K562 (cell line): Measurements from ENCODE around the gene PHYHD1. TPM values are rescaled to one million over a fixed set of nuclear protein-coding genes. Genes with fewer than 3 reads are reported as not detected.
A peak's percentile ranks its signal among the peaks of the same experiment; 100 is the strongest.

Experiments used
- ATF7 ChIP-seq: fragments of 450-650 bp; IDR thresholded peaks from 2 replicates; pipeline ENCODE4 v1.7.1; 2014; ENCODE audit warnings: mild to moderate bottlenecking, moderate library complexity
- BCOR ChIP-seq: fragments of 450-650 bp; IDR thresholded peaks from 2 replicates; pipeline ENCODE4 v1.6.1; 2016
- BRCA1 ChIP-seq, 2 experiments: fragments of 450-650 bp in 1 of 2; sonication (generic) in 1 of 2; formaldehyde crosslinking in 1 of 2; IDR thresholded peaks; 2 replicates each; pipeline versions ENCODE4 v1.5.0 to v1.6.1; 2017 to 2020; ENCODE audit warnings: mild to moderate bottlenecking in 1 of 2, missing genetic modification reagents in 1 of 2
- BRD4 ChIP-seq: fragments of 200-600 bp; sonication (generic); IDR thresholded peaks from 2 replicates; pipeline ENCODE4 v1.6.1; 2017; ENCODE audit warnings: inconsistent platforms
- CTBP1 ChIP-seq: fragments of 450-650 bp; IDR thresholded peaks from 2 replicates; pipeline ENCODE4 v1.6.1; 2016; ENCODE audit warnings: borderline replicate concordance
- FOXP1 ChIP-seq: sonication (generic); formaldehyde crosslinking; IDR thresholded peaks from 2 replicates; pipeline ENCODE4 v1.8.0; 2022; ENCODE audit warnings: mild to moderate bottlenecking, missing genetic modification reagents
- HDAC6 ChIP-seq: IDR thresholded peaks from 2 replicates; pipeline ENCODE4 v1.6.1; 2012; ENCODE audit warnings: low read depth, mild to moderate bottlenecking, control low read depth, inconsistent platforms, low read length, moderate library complexity
- HES1 ChIP-seq: fragments of 450-650 bp; IDR thresholded peaks from 2 replicates; pipeline ENCODE4 v1.6.1; 2016; ENCODE audit warnings: low read depth, mild to moderate bottlenecking, moderate library complexity
- ILK ChIP-seq: fragments of 450-650 bp; IDR thresholded peaks from 2 replicates; pipeline ENCODE4 v1.6.1; 2016; ENCODE audit warnings: missing genetic modification characterization, low read depth, mild to moderate bottlenecking, missing compliant biosample characterization, moderate library complexity, borderline replicate concordance
- KLF1 ChIP-seq: fragments of 450-650 bp; IDR thresholded peaks from 2 replicates; pipeline ENCODE4 v1.6.1; 2016; ENCODE audit warnings: missing genetic modification characterization, missing compliant biosample characterization
- MITF ChIP-seq: IDR thresholded peaks from 2 replicates; pipeline ENCODE4 v1.6.1; 2014; ENCODE audit warnings: antibody characterized with exemption
- NBN ChIP-seq: fragments of 450-650 bp; IDR thresholded peaks from 2 replicates; pipeline ENCODE4 v1.6.1; 2016; ENCODE audit warnings: low read depth, mild to moderate bottlenecking
- NCOA1 ChIP-seq: fragments of 450-650 bp; IDR thresholded peaks from 2 replicates; pipeline ENCODE4 v1.6.1; 2016; ENCODE audit warnings: low read depth
- POU5F1 ChIP-seq: fragments of 150-350 bp; IDR thresholded peaks from 2 replicates; pipeline ENCODE4 v1.6.1; 2014; ENCODE audit warnings: borderline replicate concordance, low read length, low read depth, mild to moderate bottlenecking; ENCODE audit not compliant: partially characterized antibody
- PRDM10 ChIP-seq: fragments of 450-650 bp; IDR thresholded peaks from 2 replicates; pipeline ENCODE4 v1.6.1; 2018; ENCODE audit not compliant: partially characterized antibody
- SP2 ChIP-seq: IDR thresholded peaks from 2 replicates; pipeline ENCODE4 v1.6.1; 2011; ENCODE audit warnings: mild to moderate bottlenecking, low read depth, low read length, moderate library complexity; ENCODE audit not compliant: poor library complexity, severe bottlenecking; ENCODE audit errors: extremely low read depth
- TSHZ1 ChIP-seq: fragments of 250-450 bp; sonication (Bioruptor Pico); IDR thresholded peaks from 2 replicates; pipeline ENCODE4 v1.4.0; 2020; ENCODE audit warnings: mild to moderate bottlenecking, moderate library complexity
- ZNF174 ChIP-seq: fragments of 250-450 bp; sonication (Bioruptor Pico); IDR thresholded peaks from 2 replicates; pipeline ENCODE4 v1.4.0; 2020; ENCODE audit warnings: mild to moderate bottlenecking
- ZNF398 ChIP-seq: fragments of 250-450 bp; sonication (Bioruptor Pico); IDR thresholded peaks from 2 replicates; pipeline ENCODE4 v1.8.0; 2021; ENCODE audit warnings: moderate library complexity, mild to moderate bottlenecking, inconsistent platforms
- polyA plus RNA-seq, 8 experiments: library from polyadenylated mRNA; depleted of rRNA in 4 of 8; stranded (reverse) in 5 of 8; unstranded in 3 of 8; fragments of >200 nt; fragmentation: Nextera tagmentation in 2 of 8; fragmentation: Illumina TruSeq in 1 of 8; extraction: Ambion mirVana in 2 of 8; extraction: Trizol in 1 of 8; gene quantifications; 2 replicates each; pipeline versions ENCODE4 v1.2.1 to v1.2.3, GENCODE V29; 2011 to 2014; ENCODE audit warnings: inconsistent platforms in 1 of 8, missing spikeins in 1 of 8
- total RNA-seq, 7 experiments: library from RNA; depleted of rRNA in 6 of 7; stranded (reverse); fragments of >200 nt in 6 of 7; fragmentation: Illumina TruSeq in 2 of 7; extraction: Trizol in 2 of 7; gene quantifications; 2 replicates each; pipeline versions ENCODE4 v1.2.1 to v1.2.3, GENCODE V29; 2011 to 2021; ENCODE audit warnings: low replicate concordance in 1 of 7

The PHYHD1 gene
- total and polyA plus RNA-seq, 9 of the 15 experiments (the other 6 are each of a cell fraction or from before 2014, with no cell fraction given): 0.36 to 1.3 (median 0.80) TPM

GRCh38 chr9:128947277-128947526 lies 26.4 kb downstream of the PHYHD1 start (continued):
- TF ChIP-seq ZNF398 (CRISPR knock-in tag) (no peak), ATF7 (no peak), FOXP1 (no peak), MITF (no peak), ILK (tag) (no peak), TSHZ1 (CRISPR knock-in tag) (no peak), PRDM10 (peak; percentile 77), HES1 (no peak), CTBP1 (no peak), BCOR (no peak), NCOA1 (no peak), POU5F1 (no peak), BRCA1 (IDR thresholded peaks at IDR 0.05) (no peak), BRCA1 (CRISPR knock-in tag; IDR thresholded peaks at IDR 0.05) (no peak), HDAC6 (no peak), BRD4 (peak; percentile 10; the same call in 1 of the 2 replicates), ZNF174 (CRISPR knock-in tag) (no peak), NBN (no peak), SP2 (no peak), KLF1 (0 out of 2 replicates have a peak, but pooled peaks have one; percentile 48)
